GM19452 (cell line): ENCODE data around the gene PPP2R1A.

ENCODE experiments used
- ATAC-seq: cut with Tn5 transposase; IDR thresholded peaks from one replicate; pipeline ENCODE4 v1.9.1; 2021; ENCODE audit not compliant: unreplicated experiment

PPP2R1A gene

GRCh38 chr19:52189735-52190486 is at the start of gene PPP2R1A:
TSS of gene PPP2R1A (plus strand) at chr19:52190052. CDS start at chr19:52190097, 45 bp downstream.
- peak; percentile 91 for ATAC-seq

- ATAC-seq, result no peak
Observed at GRCh38 chr19:52141203-52141602, 48.6 kb upstream of the PPP2R1A start.

GRCh38 chr19:52142001-52142595 is 47.8 kb upstream of the PPP2R1A start:
- ATAC-seq, result no peak

GRCh38 chr19:52148256-52148655 is 41.6 kb upstream of the PPP2R1A start:
- no peak for ATAC-seq

- ATAC-seq, result no peak
Observed at GRCh38 chr19:52155596-52156359, 34.1 kb upstream of the PPP2R1A start.

GRCh38 chr19:52170304-52170703 is 19.5 kb upstream of the PPP2R1A start:
- no peak for ATAC-seq

GRCh38 chr19:52170863-52171320 is 19.0 kb upstream of the PPP2R1A start:
- peak; percentile 30 for ATAC-seq

- peak; percentile 72 for ATAC-seq
Observed at GRCh38 chr19:52171321-52172169, 18.3 kb upstream of the PPP2R1A start, which contains the start of gene ZNF836. TSS of gene ZNF836 (minus strand) at chr19:52171621. CDS start at chr19:52168072, 3,549 bp downstream.

- no peak for ATAC-seq
Observed at GRCh38 chr19:52172347-52172746, 17.5 kb upstream of the PPP2R1A start.

GRCh38 chr19:52176574-52176973 is 13.3 kb upstream of the PPP2R1A start:
- no peak for ATAC-seq

GRCh38 chr19:52187407-52187806 is 2.4 kb upstream of the PPP2R1A start:
- ATAC-seq, result no peak

GRCh38 chr19:52188822-52189734 is 774 bp upstream of the PPP2R1A start:
- peak; percentile 1 for ATAC-seq

- ATAC-seq, result no peak
Observed at GRCh38 chr19:52190487-52191293, 838 bp downstream of the PPP2R1A start.

- ATAC-seq, result no peak
Observed at GRCh38 chr19:52191389-52191788, 1.5 kb downstream of the PPP2R1A start.

GRCh38 chr19:52191951-52192350 is 2.1 kb downstream of the PPP2R1A start:
- ATAC-seq, result no peak

GRCh38 chr19:52196256-52196967 is 6.6 kb downstream of the PPP2R1A start:
- ATAC-seq, result no peak

GRCh38 chr19:52197964-52198363 is 8.1 kb downstream of the PPP2R1A start:
- ATAC-seq, result no peak

- ATAC-seq, result no peak
Observed at GRCh38 chr19:52198678-52199077, 8.8 kb downstream of the PPP2R1A start.
